MV-4-11 (cell line): ENCODE measurements around the gene COMMD4.
A peak's percentile ranks its signal among the peaks of the same experiment; 100 is the strongest.
"Not testable (repeated sequence)": the region's sequence is repeated elsewhere in the genome, so short reads cannot be mapped to it uniquely, and the experiment has no call there.

ENCODE experiments used
- DNase-seq: peaks from one replicate; lab custom pipeline; 2025; lab: John Stamatoyannopoulos, UW

Gene COMMD4

DNA sequence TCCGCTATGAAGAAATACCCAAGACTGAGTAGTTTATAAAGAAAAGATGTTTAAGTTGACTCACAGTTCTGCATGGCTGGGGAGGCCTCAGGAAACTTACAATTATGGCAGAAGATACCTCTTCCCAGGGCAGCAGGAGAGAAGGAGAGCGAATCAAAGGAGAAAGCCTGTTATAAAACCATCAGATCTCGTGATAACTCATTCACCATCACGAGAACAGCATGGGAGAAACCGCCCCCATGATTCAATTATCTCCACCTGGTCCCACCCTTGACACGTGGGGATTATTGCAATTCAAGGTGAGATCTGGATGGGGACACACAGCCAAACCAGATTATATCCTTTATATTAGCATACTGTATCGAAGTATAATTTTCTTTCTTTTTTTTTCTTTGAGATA is 3.8 kb upstream of the COMMD4 start:
- DNase-seq: not testable (repeated sequence)

DNA sequence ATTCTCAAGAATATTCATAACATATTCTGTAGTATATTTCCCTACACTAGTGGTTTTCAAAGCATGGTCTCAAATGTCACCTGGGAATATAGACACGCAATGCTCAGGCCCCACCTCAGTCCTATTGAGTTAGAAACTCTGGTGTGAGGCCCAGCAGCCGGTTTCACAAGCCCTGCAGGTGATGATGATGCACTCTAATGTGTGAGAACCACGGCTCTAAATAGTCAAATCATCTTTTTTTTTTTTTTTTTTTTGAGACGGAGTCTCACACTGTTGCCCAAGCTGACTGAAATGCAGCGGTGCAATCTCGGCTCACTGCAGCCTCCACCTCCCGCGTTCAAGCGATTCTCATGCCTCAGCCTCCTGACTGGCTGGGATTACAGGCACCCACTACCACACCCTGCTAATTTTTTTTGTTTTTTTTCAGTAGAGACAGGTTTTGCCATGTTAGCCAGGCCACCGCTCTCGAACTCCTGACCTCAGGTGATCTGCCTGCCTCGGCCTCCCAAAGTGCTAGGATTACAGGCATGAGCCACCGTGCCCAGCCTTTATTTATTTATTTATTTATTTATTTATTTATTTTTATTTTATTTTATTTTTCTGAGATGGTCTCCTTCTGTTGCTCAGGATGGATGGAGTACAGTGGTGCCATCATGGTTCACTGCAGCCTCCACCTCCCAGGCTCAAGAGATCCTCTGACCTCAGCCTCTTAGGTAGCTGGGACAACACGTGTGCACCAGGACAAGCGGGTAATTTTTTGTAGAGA is 2.0 kb upstream of the COMMD4 start:
- not testable (repeated sequence) for DNase-seq

DNA sequence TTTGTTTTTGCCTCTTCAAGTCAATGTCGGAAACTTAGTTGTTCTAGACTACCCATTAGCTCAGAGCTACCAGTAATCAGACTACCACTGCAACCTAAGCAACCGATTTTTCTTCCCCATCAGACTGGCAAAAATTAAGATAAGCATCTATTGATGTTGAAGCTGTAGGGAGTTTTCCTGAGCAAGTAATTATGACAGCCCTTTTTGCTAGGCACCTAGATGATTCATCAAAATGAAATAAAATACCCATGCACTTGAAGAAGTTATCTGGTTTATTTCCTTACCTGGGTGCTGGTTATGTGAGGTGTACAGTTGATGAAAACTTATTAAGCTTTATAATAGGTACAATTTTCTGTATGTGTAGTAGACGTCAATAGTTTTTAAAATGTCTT is 554 bp upstream of the COMMD4 start:
- no peak for DNase-seq

DNA sequence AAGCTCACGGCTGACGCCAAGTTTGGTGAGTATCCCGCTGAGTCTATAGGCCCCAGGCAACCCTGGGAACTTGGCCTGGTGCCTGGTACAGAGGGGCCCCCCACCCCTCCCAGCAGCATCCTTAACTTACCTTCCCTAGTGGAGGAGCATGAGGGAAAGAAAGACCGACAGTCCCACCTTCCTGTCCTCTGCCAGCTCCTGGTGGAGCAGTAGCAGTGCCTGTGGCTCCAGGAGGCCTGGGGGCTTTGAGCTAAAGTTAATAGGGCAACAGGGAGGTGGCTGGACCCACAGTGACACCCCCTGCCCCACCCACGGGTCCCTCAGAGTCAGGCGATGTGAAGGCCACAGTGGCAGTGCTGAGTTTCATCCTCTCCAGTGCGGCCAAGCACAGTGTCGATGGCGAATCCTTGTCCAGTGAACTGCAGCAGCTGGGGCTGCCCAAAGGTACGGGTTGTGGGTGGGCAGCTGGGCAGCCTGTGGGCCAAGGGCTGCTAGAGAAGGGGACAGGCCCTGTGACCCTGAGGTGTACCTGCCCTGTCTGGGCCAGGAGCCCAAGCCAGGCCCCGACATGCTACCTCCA is 2.9 kb downstream of the COMMD4 start:
- no peak for DNase-seq

DNA sequence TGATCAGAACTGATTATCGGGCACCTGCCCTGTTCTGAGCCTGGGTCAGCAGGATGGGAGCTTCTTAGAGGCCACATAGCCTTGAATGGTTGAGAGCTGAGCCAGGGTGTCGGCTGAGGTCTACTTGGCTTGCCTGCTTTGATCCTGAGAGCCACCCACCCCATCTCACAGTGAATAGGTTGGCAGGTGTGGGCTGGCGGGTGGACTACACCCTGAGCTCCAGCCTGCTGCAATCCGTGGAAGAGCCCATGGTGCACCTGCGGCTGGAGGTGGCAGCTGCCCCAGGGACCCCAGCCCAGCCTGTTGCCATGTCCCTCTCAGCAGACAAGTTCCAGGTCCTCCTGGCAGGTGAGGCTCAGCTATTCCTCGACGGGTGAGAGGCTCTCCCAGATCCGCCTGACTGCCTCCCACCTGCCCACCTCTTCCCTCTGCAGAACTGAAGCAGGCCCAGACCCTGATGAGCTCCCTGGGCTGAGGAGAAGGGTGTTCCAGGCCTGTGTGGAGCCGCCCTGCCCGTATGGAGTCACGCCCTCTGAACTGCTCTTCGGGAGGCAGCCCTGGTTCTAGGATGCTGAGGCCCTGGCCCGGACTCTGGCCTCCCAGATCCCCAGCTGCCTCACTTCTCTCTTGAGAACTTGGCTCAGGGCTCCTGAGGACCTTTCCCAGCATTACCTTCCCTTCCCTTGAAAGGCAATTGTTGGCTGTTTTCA is 3.8 kb downstream of the COMMD4 start:
- DNase-seq: no peak

DNA sequence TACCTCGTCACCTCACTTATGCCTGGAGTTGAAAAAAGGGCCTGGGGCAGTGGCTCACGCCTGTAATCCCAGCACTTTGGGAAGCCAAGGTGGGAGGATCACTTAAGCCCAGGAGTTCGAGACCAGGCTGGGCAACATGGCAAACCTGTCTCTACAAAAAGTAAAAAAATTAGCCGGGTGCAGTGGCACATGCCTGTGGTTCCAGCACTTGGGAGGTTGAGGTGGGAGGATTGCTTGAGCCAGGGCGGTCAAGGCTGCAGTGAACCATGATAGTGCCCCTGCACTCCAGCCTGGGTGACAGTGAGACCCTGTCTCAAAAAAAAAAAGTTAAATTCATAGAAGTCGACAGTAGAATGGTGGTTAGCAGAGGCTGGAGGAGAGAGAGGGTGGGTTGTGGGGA is 6.4 kb downstream of the COMMD4 start:
- DNase-seq: no peak

DNA sequence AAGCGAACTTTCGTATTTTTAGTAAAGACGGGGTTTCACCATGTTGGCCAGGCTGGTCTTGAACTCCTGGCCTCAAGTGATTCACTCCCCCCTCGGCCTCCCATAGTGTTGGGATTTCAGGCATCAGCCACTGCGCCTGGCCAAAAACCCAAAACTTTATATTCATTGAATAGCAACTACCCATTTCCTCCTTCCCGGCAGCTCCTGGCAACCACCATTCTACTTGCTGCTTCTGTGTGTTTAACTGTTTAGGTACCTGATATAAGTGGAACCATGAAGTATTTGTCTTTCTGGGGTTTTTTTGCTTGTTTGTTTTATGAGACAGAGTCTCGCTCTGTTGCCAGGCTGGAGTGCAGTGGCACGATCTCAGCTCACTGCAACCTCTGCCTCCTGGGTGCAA is 8.1 kb downstream of the COMMD4 start:
- DNase-seq: peak; percentile 61

DNA sequence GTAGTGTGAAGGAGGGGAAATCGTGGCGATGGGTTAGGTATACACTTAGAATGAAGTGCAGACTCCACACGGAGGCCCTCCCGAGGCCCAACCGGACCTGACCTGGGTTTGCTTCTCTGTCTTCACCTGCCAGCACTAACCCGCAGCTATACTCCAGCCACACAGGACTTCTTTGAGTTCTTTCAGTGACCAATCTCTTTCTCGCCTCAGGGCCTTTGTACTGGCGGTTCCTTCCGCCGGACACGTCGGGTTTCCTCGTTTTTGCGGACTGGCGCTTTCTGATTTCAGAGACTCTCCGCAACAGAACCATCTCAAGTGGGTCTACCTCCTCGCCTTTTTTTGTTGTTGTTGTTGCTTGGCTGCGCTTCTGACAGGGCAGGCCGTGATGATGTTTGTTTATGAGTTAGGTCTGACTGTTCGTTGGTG is 10.9 kb downstream of the COMMD4 start, which contains the start of gene NEIL1:
TSS of gene NEIL1 (plus strand) at position 244 of the 426 bp plus-strand sequence. CDS start 1,867 bp downstream, outside the sequence.
- DNase-seq: no peak

DNA sequence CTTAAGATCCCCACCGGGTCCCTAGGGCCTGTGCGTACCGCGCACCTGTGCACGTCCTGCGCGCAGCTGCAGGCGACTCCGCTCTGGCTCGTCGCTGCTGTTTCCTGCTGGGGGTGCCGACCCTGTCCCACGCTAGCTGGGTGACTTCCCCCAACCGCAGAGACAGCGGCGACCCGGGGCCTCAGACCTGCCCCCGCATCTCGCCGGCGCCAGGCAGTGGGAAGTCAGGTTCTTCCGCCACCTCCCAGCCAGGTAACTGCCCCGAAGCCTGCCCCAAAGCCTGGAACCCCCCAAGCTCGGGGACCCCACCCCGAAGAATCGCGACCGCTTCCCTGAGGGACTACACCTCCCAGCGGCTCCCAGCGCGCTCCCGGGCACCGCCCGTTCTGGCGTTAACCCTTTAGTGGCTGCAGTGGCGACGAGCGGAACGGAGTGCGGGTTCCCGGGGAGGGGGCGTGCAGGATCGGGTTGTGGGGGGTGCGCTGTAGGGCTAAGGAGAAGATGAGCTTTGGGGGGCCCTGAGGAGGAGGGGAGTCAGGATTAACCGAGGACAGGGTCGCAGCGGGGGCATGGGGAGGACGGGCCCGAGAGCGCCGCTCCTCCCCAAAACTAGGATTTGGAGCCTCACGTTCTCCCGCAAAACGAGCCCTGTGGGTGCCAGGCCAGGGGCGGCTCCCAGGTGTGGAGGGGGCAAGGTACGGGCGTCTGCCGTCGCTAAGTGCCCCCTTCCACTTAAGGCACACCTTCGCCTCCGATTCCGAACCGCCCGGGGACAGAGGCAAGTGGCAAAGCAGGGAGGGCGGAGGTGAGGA is 11.6 kb downstream of the COMMD4 start:
- peak; percentile 26 for DNase-seq

DNA sequence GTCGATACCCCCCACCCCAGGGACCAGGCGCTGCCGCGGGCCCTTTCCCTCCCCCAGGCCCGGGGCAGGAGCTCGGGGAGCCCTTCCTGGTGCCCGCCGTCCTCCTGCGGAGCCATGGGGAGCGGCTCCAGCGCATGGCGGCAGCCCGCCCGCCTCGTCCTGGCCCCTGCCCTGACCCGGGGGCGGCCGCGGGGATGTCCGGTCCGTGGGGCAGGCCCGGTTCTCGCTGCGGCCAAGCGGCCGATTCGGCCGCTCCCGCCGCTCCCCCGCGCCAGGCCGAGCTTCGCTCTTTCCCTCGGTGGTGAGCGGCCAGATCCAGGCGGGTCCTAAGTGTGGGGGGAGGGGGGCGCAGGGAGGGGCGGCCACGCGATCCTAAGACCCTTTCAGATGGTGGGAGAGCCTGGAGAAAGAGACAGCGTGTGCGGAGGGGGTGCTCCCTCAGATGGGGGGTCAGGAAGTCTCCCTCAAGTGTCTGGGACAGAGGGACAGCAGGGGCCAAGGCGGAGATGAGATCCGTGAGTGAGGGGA is 12.2 kb downstream of the COMMD4 start:
- DNase-seq: no peak

DNA sequence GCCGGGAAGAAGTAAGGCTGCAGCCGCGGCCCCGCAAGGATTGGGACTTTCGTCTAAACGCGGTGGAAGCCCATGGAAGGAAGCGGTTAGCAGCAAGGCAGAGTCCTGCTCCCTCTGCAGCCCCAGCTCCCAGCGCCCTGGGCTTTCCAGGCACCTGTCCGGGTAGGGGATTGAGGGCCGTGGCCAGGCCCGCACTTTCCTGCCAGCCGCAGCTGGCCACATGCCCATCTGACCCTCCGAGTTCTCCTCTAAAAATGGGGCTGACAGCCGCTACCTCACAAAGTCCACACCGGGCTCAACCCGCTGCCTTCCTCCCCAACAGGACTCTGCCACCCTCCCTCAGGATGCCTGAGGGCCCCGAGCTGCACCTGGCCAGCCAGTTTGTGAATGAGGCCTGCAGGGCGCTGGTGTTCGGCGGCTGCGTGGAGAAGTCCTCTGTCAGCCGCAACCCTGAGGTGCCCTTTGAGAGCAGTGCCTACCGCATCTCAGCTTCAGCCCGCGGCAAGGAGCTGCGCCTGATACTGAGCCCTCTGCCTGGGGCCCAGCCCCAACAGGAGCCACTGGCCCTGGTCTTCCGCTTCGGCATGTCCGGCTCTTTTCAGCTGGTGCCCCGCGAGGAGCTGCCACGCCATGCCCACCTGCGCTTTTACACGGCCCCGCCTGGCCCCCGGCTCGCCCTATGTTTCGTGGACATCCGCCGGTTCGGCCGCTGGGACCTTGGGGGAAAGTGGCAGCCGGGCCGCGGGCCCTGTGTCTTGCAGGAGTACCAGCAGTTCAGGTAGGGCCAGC is 12.9 kb downstream of the COMMD4 start:
- no peak for DNase-seq

DNA sequence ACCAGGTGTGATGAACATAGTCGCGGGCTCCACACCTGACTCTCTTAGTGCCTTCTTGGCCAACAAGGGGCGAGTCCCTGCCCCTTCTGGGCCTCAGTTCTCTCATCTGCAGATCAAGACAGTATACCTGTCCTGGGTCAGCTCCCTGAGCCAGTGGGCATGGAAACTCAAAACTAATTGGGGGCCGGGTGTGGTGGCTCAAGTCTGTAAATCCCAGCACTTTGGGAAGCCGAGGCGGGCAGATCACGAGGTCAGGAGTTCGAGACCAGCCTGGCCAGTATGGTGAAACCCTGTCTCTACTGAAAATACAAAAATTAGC is 13.4 kb downstream of the COMMD4 start:
- not testable (repeated sequence) for DNase-seq

DNA sequence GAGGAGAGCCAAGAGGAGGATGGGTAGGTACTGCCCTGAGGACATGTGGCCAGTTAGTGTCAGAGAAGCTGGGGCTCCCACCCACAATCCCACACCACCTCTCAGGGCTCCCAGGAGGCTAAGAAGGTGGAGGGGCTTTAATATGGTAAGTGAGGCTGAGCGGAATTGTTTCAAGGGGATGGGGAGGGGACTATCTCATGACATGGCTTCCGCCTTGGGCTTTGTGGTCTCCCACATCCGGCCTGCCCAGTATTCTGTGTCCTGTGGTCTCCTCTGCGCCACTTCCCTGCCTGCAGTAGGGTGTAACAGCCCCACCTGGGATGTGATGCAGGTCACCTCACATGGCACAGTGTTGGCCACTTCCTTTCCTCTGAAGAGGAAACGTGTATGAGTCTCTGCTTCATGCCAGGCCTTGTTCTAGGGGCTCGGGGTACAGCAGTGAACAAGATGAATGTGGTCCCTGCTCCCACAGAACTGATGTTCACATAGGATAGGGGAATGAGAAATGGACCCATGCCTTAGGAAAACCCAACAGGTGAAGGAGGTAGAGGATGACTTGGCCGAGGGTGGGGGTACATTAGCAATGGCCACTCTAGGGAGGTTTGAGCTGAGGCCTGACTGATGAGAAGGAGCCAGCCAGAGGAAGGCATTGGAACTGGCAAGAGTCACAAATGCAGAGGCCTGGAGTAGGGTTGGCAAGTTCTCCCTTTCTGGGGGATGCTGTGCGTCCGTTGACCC is 14.2 kb downstream of the COMMD4 start:
- peak; percentile 90 for DNase-seq

DNA sequence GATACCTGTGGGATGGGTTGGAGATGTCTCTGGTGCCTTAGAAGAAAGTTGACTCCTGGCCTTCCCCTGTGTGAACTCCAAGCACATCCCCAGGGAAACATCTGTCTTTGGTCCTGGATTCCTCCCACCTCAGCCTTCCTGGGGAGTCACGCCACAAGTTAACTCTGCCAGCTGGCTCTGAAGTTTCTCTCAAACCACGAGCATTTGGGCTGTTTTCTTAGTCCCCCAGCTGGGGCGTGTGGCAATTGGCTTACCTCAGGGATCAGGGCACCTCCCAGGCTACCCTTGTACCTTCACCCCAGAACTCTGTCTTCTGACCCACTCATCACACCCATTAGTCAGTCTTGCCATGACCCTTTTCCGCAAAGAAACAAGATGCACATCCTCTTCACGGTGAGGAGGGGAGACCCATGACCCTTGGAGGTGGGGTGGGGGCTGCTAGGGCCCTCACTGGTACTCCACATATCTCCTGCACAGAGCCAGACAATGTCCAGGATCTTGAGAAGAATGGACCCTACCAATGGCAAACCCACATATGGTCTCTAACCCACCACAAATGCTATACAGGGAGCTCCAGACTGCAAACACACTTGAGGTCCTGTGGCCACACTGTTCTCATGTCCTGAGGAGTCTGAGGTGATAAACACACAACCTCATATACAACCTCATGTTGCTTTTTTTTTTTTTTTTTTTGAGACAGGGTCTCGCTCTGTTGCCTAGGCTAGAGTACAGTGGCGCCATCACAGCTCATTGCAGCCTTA is 14.9 kb downstream of the COMMD4 start:
- DNase-seq: peak; percentile 29

DNA sequence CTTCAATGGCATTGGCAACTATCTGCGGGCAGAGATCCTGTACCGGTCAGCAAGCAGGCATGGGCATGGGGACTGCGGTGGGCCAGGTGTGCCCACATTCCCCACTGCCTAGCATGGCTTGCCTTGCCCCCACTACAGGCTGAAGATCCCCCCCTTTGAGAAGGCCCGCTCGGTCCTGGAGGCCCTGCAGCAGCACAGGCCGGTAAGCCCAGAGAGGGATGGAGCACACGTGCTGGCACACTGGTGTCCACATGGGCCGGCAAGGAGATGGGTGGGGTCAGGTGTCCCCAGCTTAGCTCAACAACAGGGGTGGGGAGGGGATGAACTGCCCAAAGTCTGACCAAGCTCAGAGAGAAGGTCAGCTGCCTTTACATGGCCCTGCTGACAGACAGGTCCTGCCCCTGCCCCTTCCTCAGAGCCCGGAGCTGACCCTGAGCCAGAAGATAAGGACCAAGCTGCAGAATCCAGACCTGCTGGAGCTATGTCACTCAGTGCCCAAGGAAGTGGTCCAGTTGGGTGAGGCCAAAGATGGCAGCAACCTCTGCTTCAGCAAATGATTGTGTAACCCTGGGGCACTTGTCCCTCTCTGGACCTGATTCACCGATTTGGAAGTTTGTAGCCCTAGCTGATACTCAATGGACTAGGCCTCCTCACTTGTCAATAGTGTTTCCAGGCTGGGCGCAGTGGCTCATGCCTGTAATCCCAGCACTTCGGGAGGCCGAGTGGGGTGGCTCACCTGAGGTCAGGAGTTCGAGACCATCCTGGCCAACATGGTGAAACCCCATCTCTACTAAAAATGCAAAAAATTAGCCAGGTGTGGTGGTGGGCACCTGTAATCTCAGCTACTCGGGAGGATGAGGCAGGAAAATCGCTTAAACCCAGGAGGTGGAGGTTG is 16.6 kb downstream of the COMMD4 start:
- peak; percentile 4 for DNase-seq

DNA sequence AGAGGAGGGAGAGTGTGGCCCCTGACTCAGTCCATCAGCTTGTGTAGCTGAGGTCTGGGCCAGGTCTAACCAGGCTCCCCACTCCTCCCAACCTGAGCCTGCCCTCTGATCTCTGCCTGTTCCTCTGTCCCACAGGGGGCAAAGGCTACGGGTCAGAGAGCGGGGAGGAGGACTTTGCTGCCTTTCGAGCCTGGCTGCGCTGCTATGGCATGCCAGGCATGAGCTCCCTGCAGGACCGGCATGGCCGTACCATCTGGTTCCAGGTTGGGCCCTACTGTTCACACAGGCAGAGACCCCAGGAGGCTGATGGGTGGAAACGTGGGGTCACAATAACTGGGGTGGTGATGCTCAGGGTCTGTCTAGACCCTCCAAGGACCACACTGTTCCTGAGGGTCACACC is 17.7 kb downstream of the COMMD4 start:
- DNase-seq: no peak

DNA sequence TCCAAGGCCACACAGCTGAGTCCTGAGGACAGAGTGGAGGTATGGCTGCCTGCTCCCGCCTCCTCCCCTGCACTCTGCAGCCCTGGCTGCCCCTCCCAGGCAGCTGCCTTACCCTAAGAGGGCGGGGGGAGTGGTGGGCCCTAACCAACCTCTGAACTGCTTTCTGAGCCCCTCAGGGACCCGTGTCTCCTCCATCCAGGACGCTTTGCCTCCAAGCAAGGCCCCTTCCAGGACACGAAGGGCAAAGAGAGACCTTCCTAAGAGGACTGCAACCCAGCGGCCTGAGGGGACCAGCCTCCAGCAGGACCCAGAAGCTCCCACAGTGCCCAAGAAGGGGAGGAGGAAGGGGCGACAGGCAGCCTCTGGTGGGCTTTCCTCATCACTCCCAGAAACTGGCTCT is 18.6 kb downstream of the COMMD4 start:
- DNase-seq: no peak

DNA sequence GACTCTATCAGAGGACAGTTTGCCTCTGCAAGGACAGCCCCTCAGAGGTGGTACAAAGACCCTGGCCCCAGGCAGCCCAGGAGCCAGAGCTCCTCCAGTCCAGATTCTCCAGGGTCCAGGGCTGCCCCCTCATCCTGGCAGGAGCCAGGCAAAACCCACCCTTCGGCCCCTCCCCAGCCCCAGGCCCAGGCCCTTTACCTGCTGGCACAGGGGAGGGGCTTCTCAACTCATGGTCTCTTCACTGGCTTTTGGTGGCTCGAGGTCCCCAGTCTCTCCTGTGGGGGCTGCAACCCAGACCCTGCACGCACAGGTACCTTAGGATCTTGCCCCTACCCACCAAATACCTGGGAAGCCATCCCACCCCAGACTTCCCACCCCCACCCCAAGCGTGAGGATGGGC is 19.5 kb downstream of the COMMD4 start:
- DNase-seq: no peak

DNA sequence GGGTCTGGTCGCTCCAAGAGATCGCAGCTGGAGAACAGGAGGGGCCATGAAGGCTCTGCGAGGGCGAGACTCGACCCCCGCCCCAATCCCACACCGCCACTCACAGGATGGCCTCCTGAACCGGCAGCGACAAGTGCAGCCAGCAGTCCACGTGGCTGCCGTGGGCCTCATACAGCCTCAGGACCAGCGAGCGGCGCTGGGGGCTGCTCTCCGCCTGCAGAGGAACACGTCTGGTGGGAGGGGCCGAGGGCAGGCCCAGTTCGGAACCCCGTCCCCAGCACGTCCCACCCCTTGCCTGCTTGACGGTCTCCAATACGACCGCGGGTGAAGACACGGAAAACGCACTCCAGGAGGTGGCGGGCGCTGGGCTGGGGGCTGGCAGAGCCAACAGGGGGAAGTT is 20.1 kb downstream of the COMMD4 start:
- no peak for DNase-seq
